Fibroblast of pulmonary artery (primary cell): ENCODE data around the gene MSI2.

Experiments
- DNase-seq: peaks from one replicate; pipeline ENCODE4 v3.0.0-alpha.2; 2010; ENCODE audit warnings: low read depth
- H3K4me3 ChIP-seq: replicated peaks from 2 replicates; pipeline ENCODE4 v1.5.1; 2011; ENCODE audit warnings: low read depth, mild to moderate bottlenecking, control low read depth, low read length, moderate library complexity
- CTCF ChIP-seq: IDR thresholded peaks from 2 replicates; pipeline ENCODE4 v1.5.1; 2011; ENCODE audit warnings: mild to moderate bottlenecking, control low read depth, low read length, inconsistent platforms; ENCODE audit errors: missing control alignments

MSI2 gene

GRCh38 chr17:57388131-57388725, 131.9 kb downstream of the MSI2 start:
- H3K4me3 ChIP-seq, result no peak overlapping the region
- DNase-seq, result no peak
- TF ChIP-seq CTCF, result no peak

GRCh38 chr17:57389473-57389872, 133.2 kb downstream of the MSI2 start:
- DNase-seq, result no peak
- TF ChIP-seq CTCF, result no peak
- no peak overlapping the region for H3K4me3 ChIP-seq

GRCh38 chr17:57391076-57391825, 134.9 kb downstream of the MSI2 start:
- TF ChIP-seq CTCF, result no peak
- DNase-seq, result no peak
- no peak overlapping the region for H3K4me3 ChIP-seq

GRCh38 chr17:57391857-57392471, 135.6 kb downstream of the MSI2 start:
- no peak for TF ChIP-seq CTCF
- no peak for DNase-seq
- H3K4me3 ChIP-seq, result no peak overlapping the region

- no peak for TF ChIP-seq CTCF
- no peak for DNase-seq
- H3K4me3 ChIP-seq, result no peak overlapping the region
These were observed 137.0 kb downstream of the MSI2 start for GRCh38 chr17:57393368-57393767.

- H3K4me3 ChIP-seq, result no peak overlapping the region
- no peak for TF ChIP-seq CTCF
- no peak for DNase-seq
These were observed 138.1 kb downstream of the MSI2 start for GRCh38 chr17:57394375-57394774.
